Stomach smooth muscle (tissue), 2 donors: ENCODE results near the gene SYMPK.

Experiments used
- H3K27ac ChIP-seq: one replicate; pipeline ENCODE4 v1.7.0; 2013; ENCODE audit warnings: mild to moderate bottlenecking, low read length, inconsistent platforms
- H3K27me3 ChIP-seq, 2 donors: one replicate each; pipeline ENCODE4 v1.7.0; 2013; ENCODE audit warnings: low read length in 2 of 2; ENCODE audit not compliant: insufficient read depth in 2 of 2, control insufficient read depth in 1 of 2
- H3K36me3 ChIP-seq, 2 donors: one replicate each; pipeline ENCODE4 v1.7.0; 2013; ENCODE audit warnings: low read length in 2 of 2; ENCODE audit not compliant: control insufficient read depth in 2 of 2, insufficient read depth in 2 of 2
- H3K4me1 ChIP-seq: one replicate; pipeline ENCODE4 v1.7.0; 2013; ENCODE audit warnings: low read length; ENCODE audit not compliant: control insufficient read depth, insufficient read depth
- H3K4me3 ChIP-seq, 2 donors: one replicate each; pipeline ENCODE4 v1.7.0; 2013; ENCODE audit warnings: low read length in 2 of 2
- H3K9ac ChIP-seq, 2 donors: one replicate each; pipeline ENCODE4 v1.7.0; 2013; ENCODE audit warnings: low read length in 2 of 2, mild to moderate bottlenecking in 1 of 2
- H3K9me3 ChIP-seq, 2 donors: one replicate each; pipeline ENCODE4 v1.7.0; 2013; ENCODE audit warnings: low read length in 2 of 2; ENCODE audit not compliant: control insufficient read depth in 2 of 2
- donor health status: healthy.
- donor health status: Pancreatic carcinoma.

SYMPK gene

GRCh38 chr19:45780146-45780447, 82.8 kb downstream of the SYMPK start:
- H3K9me3 ChIP-seq = no peaks in the 10 kb centered on the region
- H3K27ac ChIP-seq = peak overlapping the region; percentile 86
- peaks cover 17 to 25% of the 10 kb centered on the region in 2 donors for H3K36me3 ChIP-seq
- peak overlapping the region; percentile 74 to 85 for H3K9ac ChIP-seq
- no peaks in the 10 kb centered on the region for H3K27me3 ChIP-seq
- H3K4me1 ChIP-seq = peaks cover 51% of the 10 kb centered on the region
- peak overlapping the region; percentile 63 to 95 for H3K4me3 ChIP-seq

- Histone ChIP-seq H3K4me3 (peak overlapping the region; percentile 63 to 95), H3K27me3 (no peaks in the 10 kb centered on the region), H3K36me3 (peaks cover 20 to 30% of the 10 kb centered on the region in 2 donors), H3K4me1 (peaks cover 45% of the 10 kb centered on the region), H3K9ac (peak overlapping the region; percentile 74 to 85), H3K27ac (peak overlapping the region; percentile 86), H3K9me3 (no peaks in the 10 kb centered on the region)
Measured at GRCh38 chr19:45779231-45780145, 83.5 kb downstream of the SYMPK start.

GRCh38 chr19:45778010-45778661, 84.8 kb downstream of the SYMPK start:
- Histone ChIP-seq H3K27ac (peak overlapping the region; percentile 41), H3K36me3 (peaks cover 25 to 35% of the 10 kb centered on the region in 2 donors), H3K4me1 (peaks cover 38% of the 10 kb centered on the region), H3K9ac (no peak overlapping the region), H3K9me3 (no peaks in the 10 kb centered on the region), H3K4me3 (no peak overlapping the region), H3K27me3 (no peaks in the 10 kb centered on the region)

GRCh38 chr19:45777395-45777961, 85.5 kb downstream of the SYMPK start:
- H3K27me3 ChIP-seq = no peaks in the 10 kb centered on the region
- peaks cover 41% of the 10 kb centered on the region for H3K4me1 ChIP-seq
- no peak overlapping the region for H3K9ac ChIP-seq
- H3K27ac ChIP-seq = peak overlapping the region; percentile 41
- peaks cover 27 to 39% of the 10 kb centered on the region in 2 donors for H3K36me3 ChIP-seq
- H3K4me3 ChIP-seq = no peak overlapping the region
- no peaks in the 10 kb centered on the region for H3K9me3 ChIP-seq

GRCh38 chr19:45774765-45775164, 88.2 kb downstream of the SYMPK start:
- Histone ChIP-seq H3K4me3 (no peak overlapping the region), H3K36me3 (peaks cover 27 to 48% of the 10 kb centered on the region in 2 donors), H3K4me1 (peaks cover 43% of the 10 kb centered on the region), H3K27ac (no peak overlapping the region), H3K27me3 (no peaks in the 10 kb centered on the region), H3K9ac (no peak overlapping the region), H3K9me3 (no peaks in the 10 kb centered on the region)

- Histone ChIP-seq H3K36me3 (peaks cover 27 to 41% of the 10 kb centered on the region in 2 donors), H3K9ac (no peak overlapping the region), H3K9me3 (no peaks in the 10 kb centered on the region), H3K4me3 (no peak overlapping the region), H3K27ac (peak overlapping the region; percentile 46), H3K27me3 (no peaks in the 10 kb centered on the region), H3K4me1 (peaks cover 34% of the 10 kb centered on the region)
Measured at GRCh38 chr19:45773384-45773783, 89.6 kb downstream of the SYMPK start.

GRCh38 chr19:45772912-45773311, 90.0 kb downstream of the SYMPK start:
- Histone ChIP-seq H3K27me3 (no peaks in the 10 kb centered on the region), H3K9ac (no peak overlapping the region), H3K4me3 (no peak overlapping the region), H3K36me3 (peaks cover 25 to 36% of the 10 kb centered on the region in 2 donors), H3K27ac (peak overlapping the region; percentile 46), H3K4me1 (peaks cover 36% of the 10 kb centered on the region), H3K9me3 (no peaks in the 10 kb centered on the region)

- Histone ChIP-seq H3K27ac (peak overlapping the region; percentile 46), H3K9me3 (no peaks in the 10 kb centered on the region), H3K9ac (no peak overlapping the region), H3K4me3 (no peak overlapping the region), H3K27me3 (no peaks in the 10 kb centered on the region), H3K36me3 (peaks cover 20 to 31% of the 10 kb centered on the region in 2 donors), H3K4me1 (peaks cover 40% of the 10 kb centered on the region)
Measured at GRCh38 chr19:45772130-45772840, 90.7 kb downstream of the SYMPK start.

GRCh38 chr19:45771311-45771933, 91.5 kb downstream of the SYMPK start:
- Histone ChIP-seq H3K4me3 (peak overlapping the region; percentile 25 to 75), H3K36me3 (peaks cover 11 to 23% of the 10 kb centered on the region in 2 donors), H3K9me3 (no peaks in the 10 kb centered on the region), H3K4me1 (peaks cover 48% of the 10 kb centered on the region), H3K9ac (peak overlapping the region in 1 of 2 donors; percentile 48), H3K27me3 (no peaks in the 10 kb centered on the region), H3K27ac (peak overlapping the region; percentile 89)
